Epithelial cell of alveolus of lung (primary cell): ENCODE measurements around the gene GSTCD. TPM values are rescaled to one million over a fixed set of nuclear protein-coding genes. Genes with fewer than 3 reads are reported as not detected.

ENCODE experiments used
- total RNA-seq: library from RNA; depleted of rRNA; stranded (reverse); fragments of >200 nt; gene quantifications from 2 replicates; pipeline ENCODE4 v1.2.1, GENCODE V29; 2015

GSTCD gene
- 6.2 and 15.4 TPM in 2 replicates for total RNA-seq

GRCh38 chr4:105708181-105709080, at the start of gene GSTCD, which contains the start of gene INTS12:
Gene GSTCD (plus strand): TSS chr4:105708784. CDS start chr4:105717614, 8,830 bp downstream.
Gene INTS12 (minus strand): TSS chr4:105708689. CDS start chr4:105700005, 8,684 bp downstream.

GRCh38 chr4:105894660-105895582, 186.3 kb downstream of the GSTCD start, which contains the start of gene NPNT:
Gene NPNT (plus strand): TSS chr4:105895471. CDS start chr4:105895653, 182 bp downstream.

Other genes with a start within 250 kb of the GSTCD start
- 68.7 and 78.2 TPM in 2 replicates for gene PPA2, start 234.7 kb upstream of the GSTCD start, total RNA-seq
- gene ARHGEF38, start 156.2 kb upstream of the GSTCD start, total RNA-seq: not detected in 2 replicates
- 17.8 and 27.1 TPM in 2 replicates for gene INTS12, start 95 bp upstream of the GSTCD start, total RNA-seq
- 4.8 TPM in 1 of 2 replicates, not detected in the other for gene NPNT, start 186.7 kb downstream of the GSTCD start, total RNA-seq